Astrocyte of the spinal cord (primary cell): Measurements from ENCODE around the gene PLXNC1.

Experiments used
- DNase-seq: peaks from one replicate; pipeline ENCODE4 v3.0.0; 2011; ENCODE audit warnings: low read depth, low spot score
- H3K4me3 ChIP-seq: 2 replicates; pipeline ENCODE4 v1.5.1; 2011; ENCODE audit warnings: low read depth, mild to moderate bottlenecking, low read length, moderate library complexity
- in situ Hi-C: cut with HindIII; loops from 2 replicates; pipeline ENCODE4 v1.10.0; 2017; ENCODE audit warnings: low sequenced_read_pairs
- TF ChIP-seq, protein P1 (sequence below): IDR thresholded peaks from 2 replicates; pipeline ENCODE4 v1.5.1; 2012; ENCODE audit warnings: low read depth, mild to moderate bottlenecking, low read length, inconsistent platforms

PLXNC1 gene

GRCh38 chr12:94147387-94147990 lies 888 bp upstream of the PLXNC1 start:
- no peak for DNase-seq
- no peak overlapping the region for H3K4me3 ChIP-seq
- in situ Hi-C loops = no loop called here
- TF ChIP-seq, protein P1, sequence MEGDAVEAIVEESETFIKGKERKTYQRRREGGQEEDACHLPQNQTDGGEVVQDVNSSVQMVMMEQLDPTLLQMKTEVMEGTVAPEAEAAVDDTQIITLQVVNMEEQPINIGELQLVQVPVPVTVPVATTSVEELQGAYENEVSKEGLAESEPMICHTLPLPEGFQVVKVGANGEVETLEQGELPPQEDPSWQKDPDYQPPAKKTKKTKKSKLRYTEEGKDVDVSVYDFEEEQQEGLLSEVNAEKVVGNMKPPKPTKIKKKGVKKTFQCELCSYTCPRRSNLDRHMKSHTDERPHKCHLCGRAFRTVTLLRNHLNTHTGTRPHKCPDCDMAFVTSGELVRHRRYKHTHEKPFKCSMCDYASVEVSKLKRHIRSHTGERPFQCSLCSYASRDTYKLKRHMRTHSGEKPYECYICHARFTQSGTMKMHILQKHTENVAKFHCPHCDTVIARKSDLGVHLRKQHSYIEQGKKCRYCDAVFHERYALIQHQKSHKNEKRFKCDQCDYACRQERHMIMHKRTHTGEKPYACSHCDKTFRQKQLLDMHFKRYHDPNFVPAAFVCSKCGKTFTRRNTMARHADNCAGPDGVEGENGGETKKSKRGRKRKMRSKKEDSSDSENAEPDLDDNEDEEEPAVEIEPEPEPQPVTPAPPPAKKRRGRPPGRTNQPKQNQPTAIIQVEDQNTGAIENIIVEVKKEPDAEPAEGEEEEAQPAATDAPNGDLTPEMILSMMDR = no peak

DNA sequence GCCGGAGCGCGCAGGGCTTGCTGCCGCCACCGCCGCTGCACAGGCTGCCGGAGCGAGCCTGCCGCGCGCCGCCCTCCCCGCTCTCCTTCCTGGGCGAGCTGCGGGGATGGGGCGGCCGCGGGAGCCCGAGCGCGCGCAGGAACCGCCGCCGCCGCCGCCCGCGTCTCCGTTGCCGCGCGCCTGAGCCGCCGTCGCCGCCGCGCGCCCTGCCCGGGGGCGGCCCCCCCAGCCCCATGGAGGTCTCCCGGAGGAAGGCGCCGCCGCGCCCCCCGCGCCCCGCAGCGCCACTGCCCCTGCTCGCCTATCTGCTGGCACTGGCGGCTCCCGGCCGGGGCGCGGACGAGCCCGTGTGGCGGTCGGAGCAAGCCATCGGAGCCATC lies 352 bp downstream of the PLXNC1 start:
- DNase-seq = no peak
- H3K4me3 ChIP-seq = peak overlapping the region; percentile 35
- TF ChIP-seq, protein P1 = no peak
- in situ Hi-C loops = no loop called here

DNA sequence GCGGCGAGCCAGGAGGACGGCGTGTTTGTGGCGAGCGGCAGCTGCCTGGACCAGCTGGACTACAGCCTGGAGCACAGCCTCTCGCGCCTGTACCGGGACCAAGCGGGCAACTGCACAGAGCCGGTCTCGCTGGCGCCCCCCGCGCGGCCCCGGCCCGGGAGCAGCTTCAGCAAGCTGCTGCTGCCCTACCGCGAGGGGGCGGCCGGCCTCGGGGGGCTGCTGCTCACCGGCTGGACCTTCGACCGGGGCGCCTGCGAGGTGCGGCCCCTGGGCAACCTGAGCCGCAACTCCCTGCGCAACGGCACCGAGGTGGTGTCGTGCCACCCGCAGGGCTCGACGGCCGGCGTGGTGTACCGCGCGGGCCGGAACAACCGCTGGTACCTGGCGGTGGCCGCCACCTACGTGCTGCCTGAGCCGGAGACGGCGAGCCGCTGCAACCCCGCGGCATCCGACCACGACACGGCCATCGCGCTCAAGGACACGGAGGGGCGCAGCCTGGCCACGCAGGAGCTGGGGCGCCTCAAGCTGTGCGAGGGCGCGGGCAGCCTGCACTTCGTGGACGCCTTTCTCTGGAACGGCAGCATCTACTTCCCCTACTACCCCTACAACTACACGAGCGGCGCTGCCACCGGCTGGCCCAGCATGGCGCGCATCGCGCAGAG lies 873 bp downstream of the PLXNC1 start:
- TF ChIP-seq, protein P1 = no peak
- in situ Hi-C loops = no loop called here
- no peak for DNase-seq
- H3K4me3 ChIP-seq = peak overlapping the region; percentile 15

DNA sequence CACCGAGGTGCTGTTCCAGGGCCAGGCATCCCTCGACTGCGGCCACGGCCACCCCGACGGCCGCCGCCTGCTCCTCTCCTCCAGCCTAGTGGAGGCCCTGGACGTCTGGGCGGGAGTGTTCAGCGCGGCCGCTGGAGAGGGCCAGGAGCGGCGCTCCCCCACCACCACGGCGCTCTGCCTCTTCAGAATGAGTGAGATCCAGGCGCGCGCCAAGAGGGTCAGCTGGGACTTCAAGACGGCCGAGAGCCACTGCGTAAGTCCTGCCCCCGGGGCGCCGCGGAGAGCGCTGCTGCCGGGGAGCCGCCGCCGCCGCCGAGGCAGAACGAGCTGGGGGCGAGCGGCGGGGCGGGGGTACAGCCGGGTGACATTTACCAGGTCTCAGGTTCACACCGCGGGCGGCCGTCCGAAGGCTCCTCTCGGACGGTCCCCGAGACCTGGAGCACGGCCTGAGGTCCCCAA lies 1.4 kb downstream of the PLXNC1 start:
- no peak for DNase-seq
- TF ChIP-seq, protein P1 = no peak
- in situ Hi-C loops = no loop called here
- H3K4me3 ChIP-seq = no peak overlapping the region

GRCh38 chr12:94150240-94151121 lies 2.1 kb downstream of the PLXNC1 start:
- H3K4me3 ChIP-seq = no peak overlapping the region
- TF ChIP-seq, protein P1 = no peak
- in situ Hi-C loops = no loop called here
- DNase-seq = no peak

GRCh38 chr12:94151582-94151981 lies 3.2 kb downstream of the PLXNC1 start:
- DNase-seq = no peak
- in situ Hi-C loops = no loop called here
- TF ChIP-seq, protein P1 = no peak
- no peak overlapping the region for H3K4me3 ChIP-seq
